ENCODE results near the gene SLC25A24.
"Not testable (repeated sequence)": the region's sequence is repeated elsewhere in the genome, so short reads cannot be mapped to it uniquely, and the experiment has no call there.

DNA sequence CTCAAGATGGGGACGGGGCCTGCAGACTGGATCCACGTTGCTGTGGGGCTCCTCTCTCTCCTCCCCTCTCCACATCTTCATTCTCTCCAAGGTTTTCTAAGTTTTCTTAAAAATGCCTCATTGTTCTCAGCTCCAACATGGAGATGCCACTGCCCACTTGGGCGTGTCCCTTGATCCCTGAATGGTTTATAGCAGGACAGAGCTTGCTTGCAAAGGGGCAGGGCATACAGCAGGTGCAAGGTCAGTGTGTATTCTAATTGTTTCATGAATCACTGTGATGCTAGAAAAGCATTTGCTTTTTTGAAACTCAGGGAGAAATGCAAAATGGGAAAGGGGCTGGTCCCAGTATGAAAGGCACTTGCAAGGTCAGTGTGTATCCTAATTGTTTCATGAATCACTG lies 29.8 kb upstream of the SLC25A24 start:
- not testable (repeated sequence) for TF ChIP-seq SP1 (IDR thresholded peaks at IDR 0.05); PKNOX1 (IDR thresholded peaks at IDR 0.05); ARNT (IDR thresholded peaks at IDR 0.05); CTBP1 (IDR thresholded peaks at IDR 0.05; ENCODE audit: borderline replicate concordance); ZNF384 (IDR thresholded peaks at IDR 0.05); BHLHE40 (IDR thresholded peaks at IDR 0.05; ENCODE audit: borderline replicate concordance); FOXK2 (IDR thresholded peaks at IDR 0.05); FOXM1 (IDR thresholded peaks at IDR 0.05; ENCODE audit: borderline replicate concordance)
